Measurements from ENCODE around the gene CDR2L. TPM values are rescaled to one million over a fixed set of nuclear protein-coding genes. Genes with fewer than 3 reads are reported as not detected.
"Not testable (repeated sequence)": the region's sequence is repeated elsewhere in the genome, so short reads cannot be mapped to it uniquely, and the experiment has no call there.

CDR2L gene
- total RNA-seq, 1 experiment from 2014 or later: 3.4 TPM

DNA sequence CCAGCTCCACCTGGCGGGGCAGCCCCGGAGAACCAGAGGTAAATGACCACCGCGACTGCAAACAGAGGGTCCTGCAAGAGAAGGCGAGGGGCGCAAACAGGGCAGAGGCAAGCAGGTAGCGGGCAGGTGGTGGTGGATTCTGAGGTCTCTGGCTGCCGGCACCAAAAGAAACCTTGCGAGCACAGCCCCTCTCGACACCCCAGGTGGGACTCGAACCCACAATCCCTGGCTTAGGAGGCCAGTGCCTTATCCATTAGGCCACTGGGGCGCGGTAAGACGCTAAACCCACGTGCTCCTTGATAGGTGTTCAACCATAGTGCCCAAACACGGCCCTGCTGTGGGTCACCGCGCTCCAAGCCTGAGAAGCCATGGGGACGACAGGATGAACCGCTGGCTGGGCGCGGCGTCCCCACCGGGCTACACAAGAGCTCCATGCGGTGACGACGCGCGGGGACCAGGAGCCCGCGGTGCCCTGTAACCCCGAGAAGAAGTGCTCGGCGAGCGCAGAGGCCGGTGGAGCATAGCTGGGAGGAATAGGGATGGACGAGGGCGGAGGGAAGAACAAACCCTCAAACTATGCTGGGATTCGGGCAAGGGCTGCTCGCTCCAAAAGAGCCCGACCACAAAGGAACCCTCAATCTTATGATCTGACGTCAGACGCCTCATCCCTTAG is 46.9 kb downstream of the CDR2L start:
- Mint-ChIP-seq H3K4me3 (ENCODE audit: unreplicated experiment) (peak overlapping the region; percentile 81), H3K27ac (ENCODE audit: low read depth, unreplicated experiment) (peak overlapping the region; percentile 94), H3K27me3 (ENCODE audit: insufficient read depth, unreplicated experiment) (no peaks in the 10 kb centered on the region), H3K36me3 (ENCODE audit: insufficient read depth, unreplicated experiment) (peaks cover 56% of the 10 kb centered on the region), H3K9me3 (ENCODE audit: unreplicated experiment) (no peaks in the 10 kb centered on the region), H3K4me1 (ENCODE audit: insufficient read depth, unreplicated experiment) (peaks cover 12% of the 10 kb centered on the region)
- CTCF ChIA-PET: interaction anchor here (0.5 to 2.0 kb wide), 10 partner anchors 8 to 379 kb away, joined by 3 to 4 read pairs (median 3); no protein-coding TSS in a partner anchor
- peak; percentile 96 for DNase-seq (ENCODE audit: unreplicated experiment)
- POLR2A ChIA-PET: interaction anchor here (1.1 to 3.6 kb wide), 16 partner anchors 8 to 228 kb away, joined by 3 to 63 read pairs (median 6); partner anchors contain the start of genes ARMC7, ATP5PD, CDR2L and FDXR
- no TSS peak for BruUV-seq (replicated peaks)
- intact Hi-C loops (cut with micrococcal nuclease): loop anchor here (1.0 kb wide), 1 partner anchor 73 kb away; no protein-coding TSS in a partner anchor
- no peak for TF ChIP-seq CTCF (IDR thresholded peaks at IDR 0.05; ENCODE audit: unreplicated experiment)

DNA sequence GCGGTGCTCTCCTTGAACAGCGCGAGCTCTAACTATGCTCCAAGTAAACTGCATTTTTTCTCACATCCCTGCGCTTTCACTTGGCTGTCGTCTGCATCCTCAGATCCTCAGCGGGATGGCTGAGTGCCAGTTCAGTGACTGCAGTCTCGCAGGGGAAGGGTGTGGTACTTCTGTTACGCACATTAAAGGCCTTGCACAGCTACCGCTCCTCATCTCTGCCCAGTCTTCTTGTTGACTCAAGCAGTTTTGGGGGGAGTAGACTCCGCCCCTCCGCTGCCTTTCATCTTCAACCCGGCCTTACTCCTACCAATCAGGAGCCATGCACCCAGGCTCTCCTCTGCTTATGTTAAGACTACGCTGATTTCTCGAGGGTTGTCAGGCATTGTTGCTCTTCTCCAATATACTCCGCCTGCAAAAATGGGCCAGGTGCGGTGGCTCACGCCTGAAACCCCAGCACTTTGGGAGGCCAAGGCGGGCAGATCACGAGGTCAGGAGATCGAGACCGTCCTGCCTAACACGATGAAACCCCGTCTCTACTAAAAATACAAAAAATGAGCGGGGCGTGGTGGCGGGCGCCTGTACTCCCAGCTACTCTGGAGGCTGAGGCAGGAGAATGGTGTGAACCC is 49.3 kb downstream of the CDR2L start:
- no peaks in the 10 kb centered on the region for H3K9me3 Mint-ChIP-seq (ENCODE audit: unreplicated experiment)
- H3K36me3 Mint-ChIP-seq (ENCODE audit: insufficient read depth, unreplicated experiment): peaks cover 80% of the 10 kb centered on the region
- POLR2A ChIA-PET: interaction anchor here (0.9 to 3.6 kb wide), 5 partner anchors 11 to 165 kb away, joined by 3 to 63 read pairs (median 14); partner anchors contain the start of genes ATP5PD, CDR2L and KCTD2
- no peak for TF ChIP-seq CTCF (IDR thresholded peaks at IDR 0.05; ENCODE audit: unreplicated experiment)
- CTCF ChIA-PET: interaction anchor here (0.6 kb wide), 1 partner anchor 32 kb away, joined by 3 read pairs; no protein-coding TSS in a partner anchor
- no peak for DNase-seq (ENCODE audit: unreplicated experiment)
- H3K4me3 Mint-ChIP-seq (ENCODE audit: unreplicated experiment): no peak overlapping the region
- peaks cover 12% of the 10 kb centered on the region for H3K4me1 Mint-ChIP-seq (ENCODE audit: insufficient read depth, unreplicated experiment)
- no peaks in the 10 kb centered on the region for H3K27me3 Mint-ChIP-seq (ENCODE audit: insufficient read depth, unreplicated experiment)
- intact Hi-C loops (cut with micrococcal nuclease): no loop called here
- H3K27ac Mint-ChIP-seq (ENCODE audit: low read depth, unreplicated experiment): no peak overlapping the region
- BruUV-seq (replicated peaks): no TSS peak

GRCh38 chr17:75039238-75039637 is 51.8 kb downstream of the CDR2L start:
- H3K36me3 Mint-ChIP-seq (ENCODE audit: insufficient read depth, unreplicated experiment): peaks cover 76% of the 10 kb centered on the region
- CTCF ChIA-PET: interaction anchor here (0.7 kb wide), 1 partner anchor 26 kb away, joined by 3 read pairs; no protein-coding TSS in a partner anchor
- DNase-seq (ENCODE audit: unreplicated experiment): no peak
- H3K9me3 Mint-ChIP-seq (ENCODE audit: unreplicated experiment): no peaks in the 10 kb centered on the region
- no TSS peak for BruUV-seq (replicated peaks)
- H3K27ac Mint-ChIP-seq (ENCODE audit: low read depth, unreplicated experiment): no peak overlapping the region
- H3K4me1 Mint-ChIP-seq (ENCODE audit: insufficient read depth, unreplicated experiment): no peaks in the 10 kb centered on the region
- TF ChIP-seq CTCF (IDR thresholded peaks at IDR 0.05; ENCODE audit: unreplicated experiment): no peak
- no peak overlapping the region for H3K4me3 Mint-ChIP-seq (ENCODE audit: unreplicated experiment)
- POLR2A ChIA-PET: interaction anchor here (0.9 to 2.1 kb wide), 5 partner anchors 7 to 56 kb away, joined by 3 to 9 read pairs (median 3); partner anchors contain the start of genes ATP5PD, KCTD2 and MRPL58
- intact Hi-C loops (cut with micrococcal nuclease): no loop called here
- H3K27me3 Mint-ChIP-seq (ENCODE audit: insufficient read depth, unreplicated experiment): no peaks in the 10 kb centered on the region

DNA sequence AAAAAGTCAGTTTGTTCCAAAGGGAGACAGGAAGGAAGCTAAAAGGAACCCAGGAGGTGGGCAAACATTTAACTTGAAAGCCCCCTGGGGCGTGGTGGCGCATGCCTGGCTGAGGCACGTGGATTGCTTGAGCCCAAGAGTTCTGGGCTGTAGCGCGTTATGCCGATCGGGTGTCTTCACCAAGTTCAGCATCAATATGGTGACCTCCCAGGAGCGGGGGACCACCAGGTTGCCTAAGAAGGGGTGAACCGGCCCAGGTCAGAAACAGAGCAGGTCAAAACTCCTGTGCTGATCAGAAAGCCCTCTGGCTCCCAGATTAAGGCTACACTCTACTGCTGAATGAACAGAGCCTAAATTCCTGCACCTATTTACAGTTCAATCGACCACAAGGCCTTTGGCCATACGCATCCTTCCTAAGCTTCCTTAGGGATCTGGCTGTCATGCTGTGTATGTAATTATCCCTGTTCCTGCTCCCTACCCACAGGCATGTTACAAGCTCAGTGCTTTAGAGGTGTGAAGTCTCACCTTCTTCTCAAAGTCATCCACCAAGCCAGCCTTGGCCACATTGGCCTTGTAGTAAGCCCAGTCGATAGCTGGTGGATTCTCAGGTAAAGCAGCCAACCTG is 54.3 kb downstream of the CDR2L start:
- H3K36me3 Mint-ChIP-seq (ENCODE audit: insufficient read depth, unreplicated experiment): peaks cover 67% of the 10 kb centered on the region
- POLR2A ChIA-PET: interaction anchor here (0.6 to 1.9 kb wide), 7 partner anchors 8 to 164 kb away, joined by 3 to 4 read pairs (median 3); partner anchors contain the start of gene NUP85

GRCh38 chr17:75043789-75044188 is 56.4 kb downstream of the CDR2L start:
- peaks cover 50% of the 10 kb centered on the region for H3K36me3 Mint-ChIP-seq (ENCODE audit: insufficient read depth, unreplicated experiment)
- BruUV-seq (replicated peaks); DNase-seq (ENCODE audit: unreplicated experiment); intact Hi-C loops (cut with micrococcal nuclease); POLR2A ChIA-PET; H3K4me3 Mint-ChIP-seq (ENCODE audit: unreplicated experiment); H3K9me3 Mint-ChIP-seq (ENCODE audit: unreplicated experiment); H3K27ac Mint-ChIP-seq (ENCODE audit: low read depth, unreplicated experiment); H3K27me3 Mint-ChIP-seq (ENCODE audit: insufficient read depth, unreplicated experiment); H3K4me1 Mint-ChIP-seq (ENCODE audit: insufficient read depth, unreplicated experiment): not testable (repeated sequence)
- CTCF ChIA-PET: interaction anchor here (0.9 kb wide), 1 partner anchor 82 kb away, joined by 3 read pairs; no protein-coding TSS in a partner anchor

More for the DNA sequence above, 54.3 kb downstream of the CDR2L start:
- no peak for TF ChIP-seq CTCF (IDR thresholded peaks at IDR 0.05; ENCODE audit: unreplicated experiment)
- CTCF ChIA-PET: interaction anchor here (0.6 to 1.5 kb wide), 4 partner anchors 32 to 84 kb away, joined by 3 to 5 read pairs (median 4); no protein-coding TSS in a partner anchor
- no peak overlapping the region for H3K4me3 Mint-ChIP-seq (ENCODE audit: unreplicated experiment)
- no TSS peak for BruUV-seq (replicated peaks)
- no peaks in the 10 kb centered on the region for H3K4me1 Mint-ChIP-seq (ENCODE audit: insufficient read depth, unreplicated experiment)
- no peak overlapping the region for H3K27ac Mint-ChIP-seq (ENCODE audit: low read depth, unreplicated experiment)
- H3K27me3 Mint-ChIP-seq (ENCODE audit: insufficient read depth, unreplicated experiment): no peaks in the 10 kb centered on the region
- H3K9me3 Mint-ChIP-seq (ENCODE audit: unreplicated experiment): no peaks in the 10 kb centered on the region
- no peak for DNase-seq (ENCODE audit: unreplicated experiment)
- intact Hi-C loops (cut with micrococcal nuclease): no loop called here
